BE2C (cell line): ENCODE results near the gene CD53.

ENCODE experiments used
- DNase-seq: peaks from one replicate; pipeline ENCODE4 v3.0.0-alpha.2; 2020
- H3K27me3 ChIP-seq: fragments of 250-450 bp; sonication (Bioruptor Pico); 2 replicates; pipeline ENCODE4 v1.5.1; 2020; ENCODE audit warnings: mild to moderate bottlenecking
- H3K36me3 ChIP-seq: fragments of 250-450 bp; sonication (Bioruptor Pico); 2 replicates; pipeline ENCODE4 v1.5.1; 2020; ENCODE audit warnings: mild to moderate bottlenecking
- H3K4me1 ChIP-seq: fragments of 250-450 bp; sonication (Bioruptor Pico); 2 replicates; pipeline ENCODE4 v1.5.1; 2020
- H3K4me3 ChIP-seq: 2 replicates; pipeline ENCODE4 v1.5.1; 2011; ENCODE audit warnings: low read depth, low read length
- H3K9me3 ChIP-seq: fragments of 250-450 bp; sonication (Bioruptor Pico); 2 replicates; pipeline ENCODE4 v1.5.1; 2020
- CTCF ChIP-seq: IDR thresholded peaks from 2 replicates; pipeline ENCODE4 v1.5.1; 2012; ENCODE audit warnings: mild to moderate bottlenecking, low read depth, low read length

Gene CD53

DNA sequence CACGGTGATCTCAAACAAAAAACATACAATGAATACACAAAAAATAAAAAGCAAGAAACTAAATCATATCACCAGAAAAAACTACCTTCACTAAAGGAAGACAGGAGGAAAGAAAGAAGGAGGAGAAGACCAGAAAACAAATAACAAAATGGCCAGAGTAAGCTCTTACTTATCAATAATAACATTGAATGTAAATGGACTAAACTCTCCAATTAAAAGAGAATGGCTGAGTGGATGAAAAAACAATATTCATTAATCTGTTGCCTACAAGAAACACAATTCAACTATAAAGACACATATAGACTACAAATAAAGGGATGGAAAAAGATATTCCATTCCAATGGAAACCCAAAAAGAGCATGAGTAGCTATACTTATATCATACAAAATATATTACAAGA is 63.6 kb downstream of the CD53 start:
- H3K36me3 ChIP-seq, result no peaks in the 10 kb centered on the region
- H3K4me1 ChIP-seq, result no peaks in the 10 kb centered on the region
- DNase-seq, result no peak
- TF ChIP-seq CTCF, result no peak
- no peaks in the 10 kb centered on the region for H3K9me3 ChIP-seq
- H3K4me3 ChIP-seq, result no peak overlapping the region
- no peaks in the 10 kb centered on the region; the same call in 1 of the 2 replicates for H3K27me3 ChIP-seq

DNA sequence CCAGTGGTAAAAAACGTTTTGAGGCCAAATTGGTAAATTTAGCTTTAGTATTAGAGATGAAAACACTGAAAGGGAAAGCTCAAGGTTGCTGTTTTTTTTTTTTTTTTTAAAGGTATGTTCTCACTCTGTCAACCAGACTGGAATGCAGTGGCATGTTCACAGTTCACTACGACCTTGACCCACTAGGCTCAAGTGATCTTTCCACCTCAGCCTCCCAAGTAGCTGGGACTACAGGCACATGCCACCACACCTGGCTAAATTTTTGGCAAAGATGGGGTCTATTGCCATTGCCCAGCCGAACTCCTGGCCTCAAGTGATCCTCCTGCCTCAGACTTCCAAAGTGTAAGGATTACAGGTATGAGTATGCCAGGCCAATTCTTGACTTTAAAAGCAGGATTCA is 71.9 kb downstream of the CD53 start:
- TF ChIP-seq CTCF, result no peak
- H3K36me3 ChIP-seq, result no peaks in the 10 kb centered on the region; the same call in 1 of the 2 replicates
- no peak overlapping the region for H3K4me3 ChIP-seq
- H3K27me3 ChIP-seq, result no peaks in the 10 kb centered on the region; the same call in 1 of the 2 replicates
- H3K4me1 ChIP-seq, result no peaks in the 10 kb centered on the region
- no peaks in the 10 kb centered on the region for H3K9me3 ChIP-seq
- DNase-seq, result no peak

DNA sequence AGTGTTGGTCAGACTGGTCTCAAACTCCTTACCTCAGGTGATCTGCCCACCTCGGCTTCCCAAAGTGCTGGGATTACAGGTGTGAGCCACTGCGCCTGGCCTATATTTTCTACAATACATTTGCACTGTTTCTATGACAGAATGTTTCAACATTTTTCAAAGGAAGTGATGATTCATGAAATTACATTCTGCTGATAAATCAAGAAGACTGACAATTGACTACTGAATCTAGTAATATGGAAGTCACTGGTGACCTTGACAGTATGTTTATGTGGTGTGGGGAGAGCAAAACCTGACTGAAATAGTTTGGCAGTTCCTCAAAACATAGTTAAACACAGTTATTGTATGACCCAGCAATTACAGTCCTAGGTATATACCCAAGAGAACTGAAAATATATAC is 72.7 kb downstream of the CD53 start:
- H3K9me3 ChIP-seq, result no peaks in the 10 kb centered on the region
- no peaks in the 10 kb centered on the region; the same call in 1 of the 2 replicates for H3K36me3 ChIP-seq
- DNase-seq, result no peak
- no peak overlapping the region for H3K4me3 ChIP-seq
- H3K4me1 ChIP-seq, result no peaks in the 10 kb centered on the region
- TF ChIP-seq CTCF, result no peak
- H3K27me3 ChIP-seq, result no peaks in the 10 kb centered on the region

GRCh38 chr1:110948038-110948810 is 75.3 kb downstream of the CD53 start:
- no peak for DNase-seq

More at GRCh38 chr1:110948038-110948810, 75.3 kb downstream of the CD53 start:
- Histone ChIP-seq H3K36me3 (no peaks in the 10 kb centered on the region; the same call in 1 of the 2 replicates), H3K4me1 (no peaks in the 10 kb centered on the region), H3K9me3 (no peaks in the 10 kb centered on the region), H3K4me3 (no peak overlapping the region), H3K27me3 (no peaks in the 10 kb centered on the region)
- TF ChIP-seq CTCF, result no peak
